Measurements from ENCODE around the gene SH3GLB1. TPM values are rescaled to one million over a fixed set of nuclear protein-coding genes. Genes with fewer than 3 reads are reported as not detected.

Gene SH3GLB1
- total and polyA plus RNA-seq, 2 donors (not counting 1 experiment from before 2014, with no cell fraction given) = 13.2 to 57.3 TPM

GRCh38 chr1:86733340-86733739 lies 29.0 kb downstream of the SH3GLB1 start:
- Histone ChIP-seq H3K79me2 (ENCODE audit: control insufficient read depth, insufficient read depth, low read length) (no peaks in the 10 kb centered on the region), H3K36me3 (replicated peaks in 1 of 2; ENCODE audit: control extremely low read depth in 1 of 2, control insufficient read depth in 1 of 2, extremely low read depth in 1 of 2, insufficient read depth in 2 of 2, low read length in 1 of 2) (peaks cover 28 to 55% of the 10 kb centered on the region in 2 experiments)
- POLR2A ChIA-PET = no interaction called here

More at GRCh38 chr1:86733340-86733739, 29.0 kb downstream of the SH3GLB1 start:
- WGBS (ENCODE audit: insufficient coverage) = no CpG with 5 or more reads among the region's 2 CpGs
- H3K27me3 ChIP-seq (replicated peaks in 1 of 4; ENCODE audit: control extremely low read depth in 1 of 4, control insufficient read depth in 3 of 4, insufficient read depth in 4 of 4, low read length in 3 of 4) = no peaks in the 10 kb centered on the region
- Mint-ChIP-seq H3K4me1 (no peaks in the 10 kb centered on the region), H3K27me3 (no peaks in the 10 kb centered on the region), H3K27ac (no peak overlapping the region), H3K9me3 (ENCODE audit: insufficient read depth) (no peaks in the 10 kb centered on the region), H3K4me3 (no peak overlapping the region)
- H3K4me1 ChIP-seq (ENCODE audit: control insufficient read depth in 2 of 2, insufficient read depth in 2 of 2, low read length in 2 of 2) = no peaks in the 10 kb centered on the region
- no peaks in the 10 kb centered on the region for H4K20me1 ChIP-seq (ENCODE audit: control insufficient read depth, insufficient read depth, low read length, poor library complexity, severe bottlenecking)
- ATAC-seq (ENCODE audit: low read depth) (no peak), DNase-seq (no peak)
- no peak for TF ChIP-seq CTCF (IDR thresholded peaks at IDR 0.05)
- TF ChIP-seq EZH2 (IDR thresholded peaks at IDR 0.05; ENCODE audit: borderline replicate concordance, insufficient read depth, low read depth, low read length, poor library complexity, severe bottlenecking) = no peak
- CTCF ChIA-PET = interaction anchor here (0.7 to 1.1 kb wide), 2 partner anchors 10 to 11 kb away, joined by 3 to 4 read pairs; no protein-coding TSS in a partner anchor
- H3K4me2 ChIP-seq (replicated peaks; ENCODE audit: low read depth, low read length, poor library complexity, severe bottlenecking) = no peak overlapping the region
- H3K9me3 ChIP-seq (ENCODE audit: control extremely low read depth in 1 of 3, control insufficient read depth in 2 of 3, insufficient read depth in 1 of 3, low read length in 2 of 3) = no peaks in the 10 kb centered on the region
- peak overlapping the region in 1 of 2 donors; percentile 28 for H3K27ac ChIP-seq (ENCODE audit: low read length in 2 of 2)
- no peak overlapping the region for H3K4me3 ChIP-seq (ENCODE audit: control extremely low read depth in 1 of 5, extremely low read depth in 1 of 5, insufficient read depth in 1 of 5, low read depth in 2 of 5, low read length in 4 of 5)
- no peak overlapping the region for H3K9ac ChIP-seq (ENCODE audit: low read length)
- H2AFZ ChIP-seq (ENCODE audit: insufficient read depth, low read depth, low read length, poor library complexity, severe bottlenecking) = no peak overlapping the region
- intact Hi-C loops (cut with micrococcal nuclease) = loop anchor here (10.0 kb wide), 1 partner anchor 231 kb away; no protein-coding TSS in a partner anchor
